Kasumi-1 (cell line): ENCODE results near the gene SULT1A3.
"Not testable (repeated sequence)": the region's sequence is repeated elsewhere in the genome, so short reads cannot be mapped to it uniquely, and the experiment has no call there.

ENCODE experiments used
- DNase-seq, 2 experiments: peaks; one replicate each; lab custom pipeline; 2025; lab: John Stamatoyannopoulos, UW

SULT1A3 gene

GRCh38 chr16:30186782-30187555 lies 12.1 kb upstream of the SULT1A3 start:
- DNase-seq, result peak in 1 of 2 experiments; percentile 19

- DNase-seq, result no peak
These were observed 11.5 kb upstream of the SULT1A3 start for GRCh38 chr16:30187556-30187865.

- no peak for DNase-seq
These were observed 11.0 kb upstream of the SULT1A3 start for GRCh38 chr16:30187971-30188561.

GRCh38 chr16:30191158-30191557 lies 7.9 kb upstream of the SULT1A3 start:
- DNase-seq, result not testable (repeated sequence)

- DNase-seq, result not testable (repeated sequence)
These were observed 6.0 kb upstream of the SULT1A3 start for GRCh38 chr16:30193098-30193497.

- DNase-seq, result not testable (repeated sequence)
These were observed 5.4 kb upstream of the SULT1A3 start, which contains the start of the genes BOLA2B and SLX1A for GRCh38 chr16:30193615-30194014. Gene BOLA2B, minus strand, starts transcription at chr16:30193666. Its CDS starts 71 bp downstream, at chr16:30193595. Gene SLX1A, plus strand, starts transcription at chr16:30193875. Its CDS starts 210 bp downstream, at chr16:30194085.

GRCh38 chr16:30194172-30194925 lies 4.7 kb upstream of the SULT1A3 start:
- DNase-seq, result not testable (repeated sequence)

- DNase-seq, result not testable (repeated sequence)
These were observed 2.1 kb upstream of the SULT1A3 start for GRCh38 chr16:30197001-30197400.

- DNase-seq, result not testable (repeated sequence)
These were observed 721 bp downstream of the SULT1A3 start for GRCh38 chr16:30199608-30200343.

GRCh38 chr16:30205541-30206236 lies 6.6 kb downstream of the SULT1A3 start:
- not testable (repeated sequence) for DNase-seq

- not testable (repeated sequence) for DNase-seq
These were observed 7.2 kb downstream of the SULT1A3 start for GRCh38 chr16:30206252-30206651.

GRCh38 chr16:30207063-30207704 lies 8.1 kb downstream of the SULT1A3 start:
- not testable (repeated sequence) for DNase-seq

GRCh38 chr16:30209032-30209431 lies 10.0 kb downstream of the SULT1A3 start:
- not testable (repeated sequence) for DNase-seq

GRCh38 chr16:30211414-30211813 lies 12.4 kb downstream of the SULT1A3 start:
- not testable (repeated sequence) for DNase-seq

GRCh38 chr16:30217082-30217481 lies 18.0 kb downstream of the SULT1A3 start:
- not testable (repeated sequence) for DNase-seq

- not testable (repeated sequence) for DNase-seq
These were observed 49.3 kb downstream of the SULT1A3 start, which contains the start of gene NPIPB13 for GRCh38 chr16:30248379-30248778. Gene NPIPB13, minus strand, starts transcription at chr16:30248479. Its CDS starts 2,906 bp downstream, at chr16:30245573.
